ENCODE data around the gene IL2RA.

- no peak for TF ChIP-seq CTCF (IDR thresholded peaks at IDR 0.05; ENCODE audit: insufficient read depth, low read length, poor library complexity, severe bottlenecking)
- TF ChIP-seq EZH2phosphoT487 (conservative IDR thresholded peaks at IDR 0.05; ENCODE audit: low read length) = no peak
These were observed 74.4 kb downstream of the IL2RA start for GRCh38 chr10:5987747-5988146.
